Choroid plexus epithelial cell (primary cell): ENCODE results near the gene FGD1.

ENCODE experiments used
- DNase-seq: peaks from one replicate; pipeline ENCODE4 v3.0.0-alpha.2; 2010; ENCODE audit warnings: low read depth
- H3K4me3 ChIP-seq: 2 replicates; pipeline ENCODE4 v1.5.1; 2011; ENCODE audit warnings: low read depth, mild to moderate bottlenecking, control low read depth, low read length, moderate library complexity
- CTCF ChIP-seq: conservative IDR thresholded peaks from 2 replicates; pipeline ENCODE4 v1.5.1; 2011; ENCODE audit warnings: low read depth, mild to moderate bottlenecking, control low read depth, inconsistent platforms, low read length, moderate library complexity

Gene FGD1

DNA sequence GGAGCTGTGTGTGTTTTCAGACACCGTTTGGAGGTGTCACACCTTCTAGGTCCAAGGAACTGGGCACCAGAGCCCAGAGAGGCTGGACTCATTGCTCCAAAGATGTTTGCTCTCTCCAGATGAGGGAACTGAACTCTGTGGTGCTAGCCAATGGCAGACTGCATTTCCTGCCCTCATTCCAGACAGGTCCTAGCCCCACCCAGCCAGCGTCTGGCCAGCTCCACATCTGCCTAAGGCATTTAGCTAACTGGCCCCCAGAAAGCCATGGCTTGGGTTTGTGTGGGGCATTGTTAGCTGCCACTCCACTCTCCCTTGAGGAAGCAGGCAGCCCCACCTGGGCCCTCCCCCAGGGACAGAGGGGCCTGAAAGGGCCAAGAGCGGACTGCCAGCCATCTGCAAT is 11.4 kb downstream of the FGD1 start:
- H3K4me3 ChIP-seq, result no peak overlapping the region
- DNase-seq, result no peak
- no peak for TF ChIP-seq CTCF

DNA sequence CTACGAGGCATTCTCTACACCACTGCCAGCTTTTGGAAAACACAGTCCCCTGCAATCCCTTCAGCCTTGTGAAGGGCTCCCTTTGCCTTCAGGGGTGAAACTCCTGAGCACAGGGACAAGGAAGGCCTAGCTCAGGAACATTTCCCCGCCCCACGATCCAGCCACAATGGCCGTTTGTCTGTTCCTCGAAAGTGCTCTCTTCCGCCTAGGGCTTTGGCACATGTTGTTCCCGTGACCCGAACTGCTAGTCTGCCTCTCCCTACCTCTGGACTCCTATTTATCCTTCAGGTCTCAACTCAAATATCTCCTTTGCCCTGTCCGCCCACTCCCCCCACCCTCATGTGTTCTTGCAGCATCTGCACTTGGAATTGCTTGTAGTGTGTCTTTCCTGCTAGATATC is 12.1 kb downstream of the FGD1 start:
- no peak overlapping the region for H3K4me3 ChIP-seq
- TF ChIP-seq CTCF, result no peak
- no peak for DNase-seq

- no peak for TF ChIP-seq CTCF
These were observed 13.0 kb downstream of the FGD1 start for GRCh38 chrX:54482839-54483593.

DNA sequence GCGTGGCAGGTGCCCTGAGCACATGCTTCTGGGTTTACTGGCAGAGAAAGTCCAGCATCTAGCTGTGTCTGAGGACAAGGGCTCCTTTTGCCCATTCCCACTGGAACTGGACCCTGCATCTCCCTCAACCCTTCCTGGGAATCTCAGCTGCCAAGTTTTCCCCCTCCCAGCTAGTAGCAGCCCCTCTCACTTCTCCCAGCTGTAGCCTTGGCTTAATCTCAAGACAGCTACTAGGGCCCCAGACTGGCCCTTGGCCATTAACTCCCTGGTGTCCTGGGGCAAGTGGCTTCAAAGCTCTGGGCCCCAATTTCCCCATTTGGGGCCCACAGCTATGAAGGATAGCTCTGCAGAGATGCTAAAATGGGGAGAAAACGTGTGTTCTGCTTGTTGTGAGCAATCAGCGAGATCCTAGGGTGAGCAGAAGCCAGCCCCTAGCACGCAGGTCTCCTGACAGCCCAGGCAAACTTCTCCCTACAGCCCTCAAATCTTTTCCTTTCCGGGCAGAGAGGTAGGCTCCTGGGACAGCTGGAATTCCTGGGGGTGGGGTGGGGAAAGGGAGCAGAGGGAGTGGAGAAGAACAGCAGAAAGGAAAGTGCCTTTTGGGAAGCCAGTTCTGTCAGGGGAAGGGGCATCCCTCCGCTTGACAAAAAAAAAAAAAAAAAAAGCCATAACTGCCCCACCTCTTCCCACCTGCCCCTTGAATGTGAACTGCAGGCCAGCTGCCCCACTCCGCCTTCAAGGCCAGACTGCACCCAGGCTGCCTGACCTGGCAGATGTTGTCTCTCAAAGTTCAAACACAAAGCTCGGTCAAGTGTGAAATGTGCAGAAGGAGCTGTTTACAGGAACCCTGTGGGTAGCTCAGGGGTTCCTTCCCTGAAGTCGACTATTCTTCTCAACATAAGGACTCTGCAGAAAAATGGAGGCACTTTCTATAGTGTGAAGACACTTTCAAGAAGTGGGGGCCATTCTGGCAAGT is 16.6 kb downstream of the FGD1 start:
- TF ChIP-seq CTCF, result no peak

More at GRCh38 chrX:54482839-54483593, 13.0 kb downstream of the FGD1 start:
- H3K4me3 ChIP-seq, result no peak overlapping the region
- DNase-seq, result no peak

DNA sequence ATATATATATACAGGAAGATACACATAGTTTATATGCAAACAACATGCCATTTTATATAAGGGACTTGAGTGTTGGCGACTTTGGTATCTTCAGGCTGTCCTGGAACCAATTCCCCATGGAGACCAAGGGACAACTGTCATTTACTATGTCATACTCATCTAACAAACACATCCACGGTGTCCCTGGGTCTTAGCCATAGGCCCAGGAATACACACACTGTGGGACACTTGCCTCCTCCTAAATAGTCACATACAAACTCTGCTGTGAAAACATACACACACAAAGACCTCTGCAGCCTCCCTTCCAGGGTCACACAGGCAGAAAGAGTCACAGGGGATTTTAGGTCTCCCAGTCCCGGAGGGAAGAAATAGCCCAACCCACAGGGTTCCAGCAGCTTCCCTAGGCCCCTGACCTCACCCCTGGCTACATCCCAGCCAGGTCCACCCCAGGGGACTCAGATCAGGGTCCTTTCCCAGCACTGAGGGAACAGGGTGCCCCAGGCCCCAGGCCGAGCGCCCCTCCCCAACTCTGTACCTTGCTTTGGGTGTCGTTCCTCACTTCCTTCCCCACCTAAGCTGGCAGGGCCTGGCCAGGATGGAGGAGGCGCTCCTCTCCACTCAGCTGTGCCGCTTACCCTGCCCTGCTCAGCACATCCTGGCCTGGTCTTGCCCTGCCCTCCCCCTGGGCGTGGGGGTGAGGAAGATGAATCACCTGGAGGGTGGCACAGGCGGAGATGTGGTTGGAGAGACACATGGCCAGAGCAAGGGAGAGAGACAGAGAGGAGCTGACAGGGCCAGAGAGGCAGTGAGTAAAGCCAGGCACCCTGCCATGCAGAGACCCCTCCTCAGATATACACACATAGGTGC is 21.8 kb downstream of the FGD1 start:
- no peak overlapping the region for H3K4me3 ChIP-seq
- DNase-seq, result no peak
- no peak for TF ChIP-seq CTCF

More for the DNA sequence above, 16.6 kb downstream of the FGD1 start:
- peak; percentile 25 for DNase-seq
- no peak overlapping the region for H3K4me3 ChIP-seq

GRCh38 chrX:54470054-54470760 is 25.8 kb downstream of the FGD1 start:
- no peak for DNase-seq
- TF ChIP-seq CTCF, result no peak
- no peak overlapping the region for H3K4me3 ChIP-seq
